ENCODE data around the gene ALDH3A2.
A peak's percentile ranks its signal among the peaks of the same experiment; 100 is the strongest.
"Not testable (repeated sequence)": the region's sequence is repeated elsewhere in the genome, so short reads cannot be mapped to it uniquely, and the experiment has no call there.

The ALDH3A2 gene

DNA sequence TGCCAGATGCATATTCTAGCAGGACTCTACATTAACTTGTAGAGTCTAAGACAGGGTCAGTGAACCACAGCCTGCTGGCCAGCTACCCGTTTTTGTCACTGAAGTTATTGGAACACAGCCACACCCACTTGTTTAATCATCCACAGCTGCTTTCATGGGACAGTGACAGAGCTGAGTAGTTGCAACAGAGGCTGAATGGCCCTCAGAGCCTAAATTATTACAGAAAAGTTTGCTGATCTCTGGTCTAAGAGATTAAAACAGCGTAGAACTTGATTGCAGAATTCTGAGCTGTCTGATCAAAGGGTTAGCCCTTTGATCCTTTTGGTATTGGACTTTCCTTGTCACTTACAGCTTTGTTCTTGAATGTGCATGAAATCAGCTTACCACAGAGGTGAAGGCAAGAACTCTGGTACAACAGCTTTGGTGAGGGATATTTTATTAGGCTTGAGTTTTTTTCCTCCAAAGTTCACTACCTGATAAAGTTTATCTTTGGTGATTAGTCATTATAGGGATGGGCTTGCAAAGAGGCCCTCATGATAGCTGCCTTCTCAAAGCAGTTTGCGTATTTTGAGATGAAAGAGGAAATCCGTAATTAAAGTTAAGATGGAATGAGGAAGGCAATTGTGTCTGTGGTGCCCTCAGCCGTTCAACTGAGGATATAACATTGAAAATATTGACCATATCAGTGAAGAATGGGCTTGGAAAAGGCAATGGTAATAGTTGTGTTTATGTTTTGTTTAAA, 23.6 kb downstream of the ALDH3A2 start:
- in situ Hi-C loops (cut with HindIII; ENCODE audit: low pct_unique_long_range_greater_than_20kb, low sequenced_read_pairs): no loop called here
- DNase-seq (ENCODE audit: low read depth in 1 of 2, low spot score in 1 of 2): no peak
- no peak for TF ChIP-seq JUND (IDR thresholded peaks at IDR 0.05; ENCODE audit: low read depth)

GRCh38 chr17:19673623-19674022, 25.1 kb downstream of the ALDH3A2 start:
- DNase-seq (ENCODE audit: low read depth in 1 of 2, low spot score in 1 of 2): no peak
- TF ChIP-seq JUND (IDR thresholded peaks at IDR 0.05; ENCODE audit: low read depth): no peak
- in situ Hi-C loops (cut with HindIII; ENCODE audit: low pct_unique_long_range_greater_than_20kb, low sequenced_read_pairs): no loop called here

- TF ChIP-seq JUND (IDR thresholded peaks at IDR 0.05; ENCODE audit: low read depth): no peak
- peak; percentile 45 to 84 for DNase-seq (ENCODE audit: low read depth in 1 of 2, low spot score in 1 of 2)
- in situ Hi-C loops (cut with HindIII; ENCODE audit: low pct_unique_long_range_greater_than_20kb, low sequenced_read_pairs): no loop called here
Measured at GRCh38 chr17:19676896-19677295, 28.3 kb downstream of the ALDH3A2 start.

DNA sequence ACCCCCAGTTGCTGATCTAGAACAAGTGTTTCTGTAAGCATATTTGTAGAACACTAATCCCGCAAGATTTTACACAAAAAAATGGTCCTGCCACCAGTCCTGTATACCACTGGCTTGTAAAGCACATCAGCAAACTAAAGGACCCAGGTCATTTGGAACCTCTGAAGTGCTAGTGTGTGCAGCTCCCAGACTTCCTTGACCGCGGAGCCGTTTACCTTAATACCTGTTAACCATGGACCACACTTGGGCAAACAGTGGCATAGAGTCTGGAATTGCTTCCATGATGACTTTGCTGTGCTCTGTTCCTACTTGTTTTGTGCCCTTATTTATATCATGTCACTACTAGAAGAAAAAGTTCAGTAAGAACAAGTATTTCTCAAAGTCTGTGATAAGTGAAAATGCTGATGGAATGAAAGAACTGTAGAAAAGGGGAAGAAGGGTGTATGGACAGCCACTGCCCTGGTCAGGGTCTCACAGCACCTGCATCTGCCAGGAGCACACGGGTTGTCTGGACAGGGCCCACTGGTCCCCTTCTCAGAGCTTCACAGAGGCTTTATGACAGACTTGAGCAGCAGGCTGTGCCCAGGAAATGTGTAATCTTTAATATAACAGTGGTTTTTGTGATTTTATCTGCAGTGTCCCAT, 29.3 kb downstream of the ALDH3A2 start:
- DNase-seq (ENCODE audit: low read depth in 1 of 2, low spot score in 1 of 2): no peak
- TF ChIP-seq JUND (IDR thresholded peaks at IDR 0.05; ENCODE audit: low read depth): no peak
- in situ Hi-C loops (cut with HindIII; ENCODE audit: low pct_unique_long_range_greater_than_20kb, low sequenced_read_pairs): no loop called here

DNA sequence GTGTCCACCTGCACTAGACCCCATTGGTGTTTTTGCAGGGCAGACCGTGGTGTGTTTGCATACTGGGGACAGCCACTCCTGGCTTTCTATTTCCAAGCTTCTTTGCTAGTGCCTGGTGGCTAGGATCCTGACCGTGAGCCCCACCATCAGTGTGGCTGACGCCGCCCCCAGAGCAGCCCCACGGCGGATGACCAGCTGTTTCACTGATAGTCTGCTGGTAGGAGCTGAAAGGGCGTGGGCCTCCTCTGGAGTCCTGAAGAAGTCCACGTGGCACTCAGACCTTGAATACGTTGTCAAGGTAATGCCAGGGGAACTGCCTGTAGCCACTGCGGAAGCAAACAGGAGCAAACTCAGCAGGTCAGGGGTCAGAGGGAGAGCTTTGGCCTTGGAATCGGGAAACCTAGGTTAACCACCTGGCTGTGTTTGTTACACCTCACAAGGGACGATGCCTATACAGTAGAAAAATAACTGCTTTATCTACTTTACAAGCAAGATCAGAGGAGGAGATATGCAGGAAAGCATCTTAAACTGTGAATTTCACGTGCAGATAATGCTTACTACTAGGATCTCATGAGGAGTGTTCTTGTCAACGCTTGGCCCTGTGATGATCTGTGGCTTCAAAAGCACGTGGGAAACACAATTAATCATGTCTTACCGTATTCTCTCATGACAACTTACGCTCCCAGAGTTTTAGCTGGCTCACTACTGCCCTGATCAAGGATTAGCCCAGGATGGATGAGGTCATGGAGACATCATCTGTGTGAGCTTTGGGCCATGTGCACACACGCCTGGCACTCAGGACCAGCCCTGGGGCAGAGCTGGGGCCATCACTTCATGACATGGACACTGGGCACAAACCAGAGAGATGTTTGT, 30.3 kb downstream of the ALDH3A2 start:
- in situ Hi-C loops (cut with HindIII; ENCODE audit: low pct_unique_long_range_greater_than_20kb, low sequenced_read_pairs): no loop called here
- no peak for DNase-seq (ENCODE audit: low read depth in 1 of 2, low spot score in 1 of 2)
- TF ChIP-seq JUND (IDR thresholded peaks at IDR 0.05; ENCODE audit: low read depth): no peak

GRCh38 chr17:19683117-19683516, 34.6 kb downstream of the ALDH3A2 start:
- in situ Hi-C loops (cut with HindIII; ENCODE audit: low pct_unique_long_range_greater_than_20kb, low sequenced_read_pairs): no loop called here
- TF ChIP-seq JUND (IDR thresholded peaks at IDR 0.05; ENCODE audit: low read depth): no peak

DNA sequence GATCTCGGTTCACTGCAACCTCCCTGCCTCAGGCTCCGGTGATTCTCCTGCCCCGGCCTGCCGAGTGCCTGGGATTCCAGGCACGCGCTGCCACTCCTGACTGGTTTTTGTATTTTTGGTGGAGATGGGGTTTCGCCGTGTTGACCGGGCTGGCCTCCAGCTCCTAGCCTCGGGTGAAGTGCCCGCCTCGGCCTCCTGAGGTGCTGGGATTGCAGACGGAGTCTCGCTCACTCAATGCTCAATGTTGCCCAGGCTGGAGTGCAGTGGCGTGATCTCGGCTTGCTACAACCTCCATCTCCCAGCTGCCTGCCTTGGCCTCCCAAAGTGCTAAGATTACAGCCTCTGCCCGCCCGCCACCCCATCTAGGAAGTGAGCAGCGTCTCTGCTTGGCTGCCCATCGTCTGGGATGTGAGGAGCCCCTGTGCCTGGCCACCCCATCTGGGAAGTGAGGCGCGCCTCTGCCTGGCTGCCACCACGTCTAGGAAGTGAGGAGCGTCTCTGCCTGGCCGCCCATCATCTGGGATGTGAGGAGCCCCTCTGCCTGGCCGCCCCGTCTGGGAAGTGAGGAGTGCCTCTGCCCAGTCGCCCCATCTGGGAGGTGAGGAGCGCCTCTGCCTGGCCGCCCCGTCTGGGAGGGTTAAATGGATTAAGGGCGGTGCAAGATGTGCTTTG, 36.5 kb downstream of the ALDH3A2 start:
- in situ Hi-C loops (cut with HindIII; ENCODE audit: low pct_unique_long_range_greater_than_20kb, low sequenced_read_pairs); DNase-seq (ENCODE audit: low read depth in 1 of 2, low spot score in 1 of 2): not testable (repeated sequence)

More at GRCh38 chr17:19683117-19683516, 34.6 kb downstream of the ALDH3A2 start:
- no peak for DNase-seq (ENCODE audit: low read depth in 1 of 2, low spot score in 1 of 2)

DNA sequence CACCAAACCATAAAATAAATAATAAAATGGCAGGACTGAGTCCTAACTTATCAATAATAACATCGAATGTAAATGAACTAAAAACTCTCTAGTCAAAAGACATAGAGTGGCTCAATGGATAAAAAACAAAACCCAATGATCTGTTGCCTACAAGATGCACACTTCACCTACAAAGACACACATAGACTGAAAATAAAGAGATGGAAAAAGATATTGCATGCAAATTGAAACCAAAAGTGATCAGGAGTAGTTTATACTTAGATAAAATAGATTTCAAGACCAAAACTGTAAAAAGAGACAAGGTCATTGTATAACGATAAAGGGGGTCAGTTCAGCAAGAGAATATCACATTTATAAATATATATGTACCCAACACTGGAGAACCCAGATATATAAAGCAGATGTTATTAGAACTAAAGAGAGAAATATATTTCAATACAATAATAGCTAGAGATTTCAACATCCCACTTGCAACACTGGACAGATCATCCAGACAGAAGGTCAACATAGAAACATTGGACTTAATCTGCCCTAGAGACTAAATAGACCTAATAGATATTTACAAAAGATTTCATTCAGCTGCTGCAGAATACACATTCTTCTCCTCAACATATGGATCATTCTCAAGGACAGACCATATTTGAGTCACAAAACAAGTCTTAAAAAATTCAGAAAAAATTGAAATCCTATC, 38.0 kb downstream of the ALDH3A2 start:
- no peak for TF ChIP-seq JUND (IDR thresholded peaks at IDR 0.05; ENCODE audit: low read depth)
- in situ Hi-C loops (cut with HindIII; ENCODE audit: low pct_unique_long_range_greater_than_20kb, low sequenced_read_pairs): no loop called here

GRCh38 chr17:19702217-19702641, 53.7 kb downstream of the ALDH3A2 start:
- no peak for DNase-seq (ENCODE audit: low read depth in 1 of 2, low spot score in 1 of 2)
- in situ Hi-C loops (cut with HindIII; ENCODE audit: low pct_unique_long_range_greater_than_20kb, low sequenced_read_pairs): no loop called here
- no peak for TF ChIP-seq JUND (IDR thresholded peaks at IDR 0.05; ENCODE audit: low read depth)

More for the DNA sequence above, 38.0 kb downstream of the ALDH3A2 start:
- DNase-seq (ENCODE audit: low read depth in 1 of 2, low spot score in 1 of 2): no peak

DNA sequence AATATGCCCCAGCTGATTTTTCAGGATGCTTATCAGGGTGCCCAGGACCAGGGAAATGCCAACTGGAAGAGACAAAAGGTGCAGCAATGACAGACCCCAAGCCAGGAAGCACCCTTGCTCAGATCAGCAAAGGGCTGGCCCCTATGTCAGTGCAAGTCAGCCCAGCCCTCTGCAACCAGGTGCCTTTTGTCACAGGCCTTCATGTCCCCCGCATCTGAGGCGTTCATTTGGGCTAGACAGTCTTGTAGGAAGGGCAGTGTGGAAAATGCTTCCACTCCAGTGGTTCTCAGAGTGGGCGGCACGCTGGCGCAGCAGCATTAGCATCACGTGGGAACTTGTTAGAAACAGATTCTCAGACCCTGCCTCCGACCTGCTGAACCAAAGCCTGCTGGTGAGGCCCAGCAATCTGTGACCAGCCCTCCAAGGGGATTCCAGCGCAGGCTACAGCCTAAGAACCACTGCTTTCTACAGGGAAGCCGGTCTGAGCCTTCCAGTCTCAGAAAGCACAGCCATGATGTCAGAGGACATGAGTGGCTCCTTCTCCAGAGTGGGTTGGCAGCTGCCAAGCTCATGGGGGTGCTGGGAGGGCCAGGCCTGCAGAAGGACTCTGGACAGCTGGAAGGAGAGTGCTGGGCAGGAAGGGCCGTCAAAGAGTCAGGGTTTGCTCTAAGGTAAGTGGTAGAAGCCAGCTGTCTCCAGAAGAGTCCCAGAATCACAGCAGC, 54.7 kb downstream of the ALDH3A2 start:
- TF ChIP-seq JUND (IDR thresholded peaks at IDR 0.05; ENCODE audit: low read depth): no peak
- no peak for DNase-seq (ENCODE audit: low read depth in 1 of 2, low spot score in 1 of 2)
- in situ Hi-C loops (cut with HindIII; ENCODE audit: low pct_unique_long_range_greater_than_20kb, low sequenced_read_pairs): no loop called here

DNA sequence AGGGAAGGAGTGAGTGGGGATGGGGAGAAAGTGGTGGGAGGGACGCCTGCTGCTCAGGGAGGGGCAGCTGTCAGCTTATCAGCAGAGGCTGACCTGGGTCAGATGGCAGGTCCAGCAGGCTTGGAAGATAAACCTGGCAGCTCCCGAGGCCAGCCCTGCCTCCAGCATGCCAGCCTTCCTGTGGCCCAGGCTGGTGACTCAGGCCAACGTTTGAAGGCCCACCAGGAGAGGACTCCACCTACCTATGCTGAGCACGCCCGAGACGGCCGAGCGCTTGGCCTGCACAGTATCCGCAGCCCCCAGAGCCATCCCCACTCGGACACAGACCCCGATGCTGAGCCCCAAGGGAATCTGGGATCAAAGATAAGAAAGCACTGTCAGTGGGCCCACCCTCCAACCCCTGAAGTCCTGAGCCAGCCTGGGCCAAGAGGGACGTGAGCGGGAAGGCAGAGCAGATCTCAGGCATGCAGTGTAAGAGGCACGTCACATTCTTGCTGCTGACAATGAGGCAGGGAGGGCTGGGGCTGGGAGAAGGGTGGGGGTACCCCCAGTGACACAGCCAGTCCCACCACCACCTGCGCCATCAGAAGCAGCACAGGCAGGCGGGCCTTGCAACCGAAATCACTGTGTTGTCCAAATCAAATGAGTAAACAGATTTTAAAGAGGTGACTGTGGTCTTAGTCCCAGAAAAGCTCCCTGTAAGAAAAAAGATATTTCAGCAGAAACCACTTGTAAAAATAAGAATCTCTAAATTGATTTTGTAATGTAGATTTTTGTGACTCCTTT, 55.5 kb downstream of the ALDH3A2 start:
- in situ Hi-C loops (cut with HindIII; ENCODE audit: low pct_unique_long_range_greater_than_20kb, low sequenced_read_pairs): no loop called here
- no peak for DNase-seq (ENCODE audit: low read depth in 1 of 2, low spot score in 1 of 2)
- no peak for TF ChIP-seq JUND (IDR thresholded peaks at IDR 0.05; ENCODE audit: low read depth)

All from T47D (cell line).